Breast epithelium (tissue), 4 donors: ENCODE results near the gene NR2C1. TPM values are rescaled to one million over a fixed set of nuclear protein-coding genes. Genes with fewer than 3 reads are reported as not detected.
A peak's percentile ranks its signal among the peaks of the same experiment; 100 is the strongest.

Source experiments
- DNase-seq, 2 donors: peaks; one replicate each; pipeline ENCODE4 v3.0.0-alpha.2; 2019; ENCODE audit warnings: low spot score in 2 of 2
- H3K27ac ChIP-seq, 2 donors: fragments of 200-600 bp; sonication (generic) in 1 of 2; one replicate each; pipeline ENCODE4 v1.5.1; 2016 to 2019; ENCODE audit warnings: mild to moderate bottlenecking in 1 of 2
- H3K27me3 ChIP-seq, 2 donors: fragments of 200-600 bp; sonication (generic) in 1 of 2; one replicate each; pipeline versions ENCODE4 v1.5.1 to v1.6.0; 2017 to 2019; ENCODE audit warnings: control low read depth in 1 of 2, mild to moderate bottlenecking in 1 of 2
- H3K36me3 ChIP-seq: fragments of 200-600 bp; one replicate; pipeline ENCODE4 v1.5.1; 2019
- H3K4me1 ChIP-seq, 2 donors: fragments of 200-600 bp; sonication (generic); one replicate each; pipeline ENCODE4 v1.5.1; 2016 to 2019; ENCODE audit warnings: control low read depth in 1 of 2
- H3K4me3 ChIP-seq, 3 donors: fragments of 200-600 bp; sonication (generic); 1 replicate in 2 of 3; 2 replicates in 1 of 3; pipeline ENCODE4 v1.5.1; 2016 to 2019; ENCODE audit warnings: mild to moderate bottlenecking in 3 of 3, moderate library complexity in 2 of 3
- H3K9me3 ChIP-seq, 2 donors: fragments of 200-600 bp; sonication (generic) in 1 of 2; one replicate each; pipeline ENCODE4 v1.5.1; 2016 to 2019; ENCODE audit warnings: control low read depth in 1 of 2
- CTCF ChIP-seq, 3 donors: fragments of 450-650 bp; IDR thresholded peaks; one replicate each; pipeline ENCODE4 v1.5.1; 2016 to 2017; ENCODE audit warnings: antibody characterized with exemption in 3 of 3, mild to moderate bottlenecking in 3 of 3, moderate library complexity in 3 of 3
- POLR2A ChIP-seq: fragments of 450-650 bp; IDR thresholded peaks from one replicate; pipeline ENCODE4 v1.6.1; 2016; ENCODE audit warnings: antibody characterized with exemption, mild to moderate bottlenecking, moderate library complexity
- POLR2AphosphoS5 ChIP-seq, 3 donors: sonication (generic); formaldehyde crosslinking; IDR thresholded peaks; one replicate each; pipeline ENCODE4 v1.6.1; 2017; ENCODE audit warnings: antibody characterized with exemption in 3 of 3
- intact Hi-C: fragments of 100-400 bp; cut with DNase I; formaldehyde crosslinking; loops from one replicate; pipeline ENCODE4 v1.15.1; 2023; ENCODE audit warnings: low total_unique reads
- total RNA-seq, 3 donors: library from RNA; depleted of rRNA; stranded (reverse); fragments of >200 nt; gene quantifications; one replicate each; pipeline ENCODE4 v1.1.0, GENCODE V29; 2016

NR2C1 gene
- 10 to 100 TPM; 46.7 to 50.5 (median 47.7) TPM for total RNA-seq

- Histone ChIP-seq H3K27ac (peak within 1 kb of the TSS; percentile 79 to 89), H3K9me3 (no peaks in the 10 kb centered on the region), H3K36me3 (no peaks in the 10 kb centered on the region), H3K27me3 (no peaks in the 10 kb centered on the region), H3K4me3 (peak within 1 kb of the TSS; percentile 93 to 98 (median 97)), H3K4me1 (no peaks in the 10 kb centered on the region)
- peak; percentile 82 to 91 for DNase-seq
- TF ChIP-seq POLR2AphosphoS5 (IDR thresholded peaks at IDR 0.05) (peak in 2 of 3 donors; percentile 52 to 53), POLR2A (no peak)
- intact Hi-C loops: no loop called here
Measured at GRCh38 chr12:95072900-95073697, at the start of gene NR2C1. NR2C1 (minus strand) TSS chr12:95073618; CDS start chr12:95067384, 6,234 bp downstream.

DNA sequence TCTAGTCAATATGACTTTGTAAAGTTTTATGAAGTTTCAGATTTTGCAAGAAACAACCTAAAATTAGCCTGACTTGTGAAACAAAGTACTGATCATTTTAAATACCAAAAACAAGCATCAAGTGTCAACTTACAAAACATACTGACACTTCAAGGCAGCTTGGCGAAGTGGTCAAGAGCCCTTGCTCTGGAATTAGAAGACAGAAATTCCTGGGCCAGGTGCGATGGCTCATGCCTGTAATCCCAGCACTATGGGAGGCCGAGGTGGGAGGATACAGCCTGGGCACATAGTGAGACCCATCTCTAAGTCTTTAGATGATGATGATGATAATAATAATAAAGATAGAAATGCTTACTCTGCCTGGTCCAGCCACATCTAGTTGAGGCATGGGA lies 45.4 kb upstream of the NR2C1 start:
- H3K9me3 ChIP-seq: no peaks in the 10 kb centered on the region
- no peaks in the 10 kb centered on the region for H3K36me3 ChIP-seq
- no peak overlapping the region for H3K27ac ChIP-seq
- no peaks in the 10 kb centered on the region for H3K4me1 ChIP-seq
- no peak for DNase-seq
- TF ChIP-seq POLR2A: no peak
- TF ChIP-seq CTCF (IDR thresholded peaks at IDR 0.05): no peak
- no peak for TF ChIP-seq POLR2AphosphoS5 (IDR thresholded peaks at IDR 0.05)
- intact Hi-C loops: loop anchor here (10.0 kb wide), 3 partner anchors 206 to 726 kb away; no protein-coding TSS in a partner anchor
- no peaks in the 10 kb centered on the region for H3K27me3 ChIP-seq
- H3K4me3 ChIP-seq: no peak overlapping the region

DNA sequence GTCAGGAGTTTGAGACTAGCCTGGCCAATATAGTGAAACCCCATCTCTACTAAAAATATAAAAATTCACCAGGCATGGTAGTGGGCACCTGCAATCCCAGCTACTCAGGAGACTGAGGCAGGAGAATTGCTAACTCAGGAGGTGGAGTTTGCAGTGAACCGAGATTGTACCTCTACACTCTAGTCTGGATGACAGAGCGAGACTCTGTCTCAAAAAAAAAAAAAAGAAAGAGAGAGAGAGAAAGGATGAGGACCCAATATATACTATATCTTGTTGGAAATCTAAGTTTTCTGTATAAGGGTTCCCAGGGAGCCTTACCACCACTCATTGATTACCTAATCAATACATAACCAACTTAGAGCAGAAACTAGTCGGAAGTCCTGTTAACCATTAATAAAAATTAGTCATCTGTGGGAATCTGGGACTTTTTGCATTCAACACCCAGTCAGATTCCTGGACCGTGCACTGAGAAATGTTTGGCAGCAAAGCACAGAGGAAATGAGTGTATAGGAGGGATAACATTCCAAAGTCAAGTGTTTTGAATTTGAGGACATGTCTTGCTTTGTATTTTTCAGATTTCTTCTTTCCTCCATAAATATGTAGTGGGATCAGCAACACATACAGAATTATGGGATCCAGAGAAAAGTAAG lies 44.8 kb upstream of the NR2C1 start:
- intact Hi-C loops: loop anchor here (10.0 kb wide), 3 partner anchors 207 to 727 kb away; no protein-coding TSS in a partner anchor
- no peak for DNase-seq
- no peak overlapping the region for H3K27ac ChIP-seq
- no peaks in the 10 kb centered on the region for H3K4me1 ChIP-seq
- H3K9me3 ChIP-seq: no peaks in the 10 kb centered on the region
- H3K27me3 ChIP-seq: no peaks in the 10 kb centered on the region
- TF ChIP-seq POLR2A (no peak), CTCF (IDR thresholded peaks at IDR 0.05) (no peak), POLR2AphosphoS5 (IDR thresholded peaks at IDR 0.05) (no peak)
- no peaks in the 10 kb centered on the region for H3K36me3 ChIP-seq
- no peak overlapping the region for H3K4me3 ChIP-seq

DNA sequence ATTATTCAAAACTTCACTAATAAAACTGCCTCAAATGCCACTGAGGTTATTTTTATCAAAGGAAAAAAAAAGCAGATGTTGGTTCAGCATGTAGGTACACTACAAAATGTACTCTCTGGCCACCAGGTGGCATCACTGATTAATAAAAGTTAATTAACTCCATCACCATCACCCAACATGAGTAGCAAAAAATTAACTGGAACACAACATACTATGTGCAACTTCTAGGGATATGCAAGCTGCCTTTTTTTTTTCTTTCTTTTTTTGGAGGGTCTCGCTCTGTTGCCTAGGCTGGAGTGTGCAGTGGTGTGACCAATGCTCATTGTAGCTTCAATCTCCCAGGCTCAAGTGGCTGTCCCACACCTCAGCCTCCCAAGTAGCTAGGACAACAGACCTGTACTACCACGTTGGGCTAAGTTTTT lies 43.8 kb upstream of the NR2C1 start:
- Histone ChIP-seq H3K36me3 (no peaks in the 10 kb centered on the region), H3K4me3 (no peak overlapping the region), H3K9me3 (no peaks in the 10 kb centered on the region), H3K4me1 (no peaks in the 10 kb centered on the region), H3K27me3 (no peaks in the 10 kb centered on the region), H3K27ac (no peak overlapping the region)
- TF ChIP-seq POLR2AphosphoS5 (IDR thresholded peaks at IDR 0.05): no peak
- peak; percentile 81 to 92 (median 85) for TF ChIP-seq CTCF (IDR thresholded peaks at IDR 0.05)
- intact Hi-C loops: loop anchor here (10.0 kb wide), 3 partner anchors 208 to 728 kb away; no protein-coding TSS in a partner anchor
- peak in 1 of 2 donors; percentile 52 for DNase-seq

DNA sequence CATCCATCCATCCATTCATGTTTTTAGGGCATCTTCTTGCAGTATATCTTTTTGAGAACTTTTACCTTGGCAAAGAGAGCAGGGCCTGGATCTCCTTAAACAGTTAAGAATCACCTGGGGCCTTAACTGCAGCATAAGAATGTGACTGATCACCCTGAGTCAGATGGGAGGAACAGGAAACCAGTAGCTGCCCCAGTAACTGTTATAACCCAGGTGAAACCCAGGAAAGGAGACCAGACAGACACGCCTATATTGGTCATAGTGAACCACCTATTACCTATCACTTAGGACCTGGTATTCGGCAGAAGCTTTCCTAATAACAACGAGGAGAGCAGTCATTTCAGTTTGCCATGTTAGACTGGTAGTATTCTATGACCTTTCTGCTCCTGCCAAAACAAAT lies 43.4 kb upstream of the NR2C1 start:
- Histone ChIP-seq H3K27me3 (no peaks in the 10 kb centered on the region), H3K4me3 (no peak overlapping the region), H3K36me3 (no peaks in the 10 kb centered on the region), H3K9me3 (no peaks in the 10 kb centered on the region), H3K27ac (no peak overlapping the region), H3K4me1 (no peaks in the 10 kb centered on the region)
- no peak for TF ChIP-seq POLR2A
- no peak for TF ChIP-seq POLR2AphosphoS5 (IDR thresholded peaks at IDR 0.05)
- no peak for TF ChIP-seq CTCF (IDR thresholded peaks at IDR 0.05)
- intact Hi-C loops: loop anchor here (10.0 kb wide), 3 partner anchors 208 to 728 kb away; no protein-coding TSS in a partner anchor
- no peak for DNase-seq
